T-helper 17 cell (primary cell): ENCODE data around the gene CSTF3. TPM values are rescaled to one million over a fixed set of nuclear protein-coding genes. Genes with fewer than 3 reads are reported as not detected.
"Not testable (repeated sequence)": the region's sequence is repeated elsewhere in the genome, so short reads cannot be mapped to it uniquely, and the experiment has no call there.

Experiments
- ATAC-seq: fragments of 150-1000 bp; cut with Tn5 transposase; 2 replicates; pipeline ENCODE4 v1.10.0; 2021; ENCODE audit warnings: mild to moderate bottlenecking, moderate library complexity
- DNase-seq, 3 donors: peaks; one replicate each; pipeline versions ENCODE4 v3.0.0 to v3.0.0-alpha.2; 2020 to 2021
- H3K9me3 ChIP-seq: one replicate; pipeline ENCODE4 v1.7.0; 2013; ENCODE audit warnings: low read length, mild to moderate bottlenecking; ENCODE audit not compliant: control insufficient read depth, poor library complexity, severe bottlenecking
- H3K27ac Mint-ChIP-seq: one replicate; pipeline ENCODE4 v1.8.0; 2022; ENCODE audit warnings: mild to moderate bottlenecking, moderate library complexity, mixed read lengths
- H3K27me3 Mint-ChIP-seq: one replicate; pipeline ENCODE4 v1.8.0; 2022; ENCODE audit warnings: mixed read lengths
- H3K36me3 Mint-ChIP-seq: one replicate; pipeline ENCODE4 v1.8.0; 2022; ENCODE audit warnings: low read depth, mixed read lengths
- H3K4me1 Mint-ChIP-seq: one replicate; pipeline ENCODE4 v1.8.0; 2022; ENCODE audit warnings: mild to moderate bottlenecking, mixed read lengths
- H3K4me3 Mint-ChIP-seq: one replicate; pipeline ENCODE4 v1.8.0; 2022; ENCODE audit warnings: mild to moderate bottlenecking, moderate library complexity, mixed read lengths
- total RNA-seq, 4 donors: library from RNA in 2 of 4; stranded (reverse) in 2 of 4; gene quantifications; one replicate each; pipeline ENCODE4 v1.2.3 and lab custom pipeline; 2022 to 2026

Gene CSTF3
- total RNA-seq, 2 donors from 2014 or later = 12.0 to 16.8 TPM

- Mint-ChIP-seq H3K27ac (peak overlapping the region; percentile 99), H3K4me1 (peaks cover 50% of the 10 kb centered on the region), H3K4me3 (peak overlapping the region; percentile 9), H3K27me3 (no peaks in the 10 kb centered on the region), H3K36me3 (peaks cover 7% of the 10 kb centered on the region)
- DNase-seq (no peak), ATAC-seq (no peak)
- no peaks in the 10 kb centered on the region for H3K9me3 ChIP-seq
Measured at GRCh38 chr11:33157103-33158027, 3.9 kb downstream of the CSTF3 start.

- Mint-ChIP-seq H3K27me3 (no peaks in the 10 kb centered on the region), H3K4me3 (no peak overlapping the region), H3K4me1 (peaks cover 18% of the 10 kb centered on the region), H3K27ac (peak overlapping the region; percentile 39), H3K36me3 (peaks cover 3% of the 10 kb centered on the region)
- H3K9me3 ChIP-seq = no peaks in the 10 kb centered on the region
- DNase-seq = no peak
- ATAC-seq = no peak
Measured at GRCh38 chr11:33151399-33151798, 9.9 kb downstream of the CSTF3 start.

GRCh38 chr11:33147559-33147958 lies 13.7 kb downstream of the CSTF3 start:
- Mint-ChIP-seq H3K4me3 (no peak overlapping the region), H3K27ac (no peak overlapping the region), H3K36me3 (no peaks in the 10 kb centered on the region), H3K27me3 (no peaks in the 10 kb centered on the region), H3K4me1 (peaks cover 12% of the 10 kb centered on the region)
- H3K9me3 ChIP-seq = no peaks in the 10 kb centered on the region
- ATAC-seq (no peak), DNase-seq (no peak)

- Mint-ChIP-seq H3K4me3 (no peak overlapping the region), H3K27me3 (no peaks in the 10 kb centered on the region), H3K27ac (no peak overlapping the region), H3K4me1 (peaks cover 2% of the 10 kb centered on the region), H3K36me3 (peaks cover 3% of the 10 kb centered on the region)
- no peak for DNase-seq
- peaks cover 3% of the 10 kb centered on the region for H3K9me3 ChIP-seq
- no peak for ATAC-seq
Measured at GRCh38 chr11:33135768-33136443, 25.4 kb downstream of the CSTF3 start.

- Mint-ChIP-seq H3K27ac (no peak overlapping the region), H3K36me3 (peaks cover 1% of the 10 kb centered on the region), H3K27me3 (no peaks in the 10 kb centered on the region), H3K4me1 (peaks cover under 1% of the 10 kb centered on the region), H3K4me3 (no peak overlapping the region)
- peaks cover 3% of the 10 kb centered on the region for H3K9me3 ChIP-seq
- ATAC-seq = no peak
- DNase-seq = no peak
Measured at GRCh38 chr11:33135216-33135615, 26.1 kb downstream of the CSTF3 start.

GRCh38 chr11:33134276-33134675 lies 27.0 kb downstream of the CSTF3 start:
- Mint-ChIP-seq H3K4me1 (no peaks in the 10 kb centered on the region), H3K4me3 (no peak overlapping the region), H3K36me3 (no peaks in the 10 kb centered on the region), H3K27ac (no peak overlapping the region), H3K27me3 (no peaks in the 10 kb centered on the region)
- no peak for ATAC-seq
- H3K9me3 ChIP-seq = peaks cover 3% of the 10 kb centered on the region
- DNase-seq = no peak

- DNase-seq = no peak
- Mint-ChIP-seq H3K4me1 (peaks cover 1% of the 10 kb centered on the region), H3K4me3 (no peak overlapping the region)
Measured at GRCh38 chr11:33133761-33134160, 27.5 kb downstream of the CSTF3 start.

GRCh38 chr11:33132510-33132909 lies 28.8 kb downstream of the CSTF3 start:
- no peaks in the 10 kb centered on the region for H3K27me3 Mint-ChIP-seq
- peaks cover 3% of the 10 kb centered on the region for H3K4me1 Mint-ChIP-seq
- H3K4me3 Mint-ChIP-seq = no peak overlapping the region
- no peak overlapping the region for H3K27ac Mint-ChIP-seq
- ATAC-seq (no peak), DNase-seq (no peak)
- peaks cover 3% of the 10 kb centered on the region for H3K9me3 ChIP-seq
- H3K36me3 Mint-ChIP-seq = peaks cover 2% of the 10 kb centered on the region

More at GRCh38 chr11:33133761-33134160, 27.5 kb downstream of the CSTF3 start:
- ATAC-seq = no peak
- H3K9me3 ChIP-seq = peaks cover 3% of the 10 kb centered on the region
- Mint-ChIP-seq H3K27ac (no peak overlapping the region), H3K36me3 (peaks cover under 1% of the 10 kb centered on the region), H3K27me3 (no peaks in the 10 kb centered on the region)

GRCh38 chr11:33128739-33129138 lies 32.5 kb downstream of the CSTF3 start:
- H3K27me3 Mint-ChIP-seq = no peaks in the 10 kb centered on the region
- H3K4me1 Mint-ChIP-seq = peaks cover 5% of the 10 kb centered on the region
- H3K4me3 Mint-ChIP-seq = no peak overlapping the region
- no peak for DNase-seq
- peaks cover 5% of the 10 kb centered on the region for H3K36me3 Mint-ChIP-seq
- no peak for ATAC-seq
- H3K27ac Mint-ChIP-seq = peak overlapping the region; percentile 67
- H3K9me3 ChIP-seq = no peaks in the 10 kb centered on the region

- H3K36me3 Mint-ChIP-seq = peaks cover 5% of the 10 kb centered on the region
- no peak for ATAC-seq
- peak overlapping the region; percentile 8 for H3K27ac Mint-ChIP-seq
Measured at GRCh38 chr11:33125611-33126010, 35.7 kb downstream of the CSTF3 start.

GRCh38 chr11:33125025-33125424 lies 36.3 kb downstream of the CSTF3 start:
- Mint-ChIP-seq H3K27me3 (no peaks in the 10 kb centered on the region), H3K4me1 (peaks cover 5% of the 10 kb centered on the region), H3K27ac (no peak overlapping the region), H3K36me3 (peaks cover 5% of the 10 kb centered on the region), H3K4me3 (no peak overlapping the region)
- ATAC-seq (no peak), DNase-seq (no peak)
- no peaks in the 10 kb centered on the region for H3K9me3 ChIP-seq

More at GRCh38 chr11:33125611-33126010, 35.7 kb downstream of the CSTF3 start:
- Mint-ChIP-seq H3K4me3 (no peak overlapping the region), H3K4me1 (peaks cover 5% of the 10 kb centered on the region), H3K27me3 (no peaks in the 10 kb centered on the region)
- H3K9me3 ChIP-seq = no peaks in the 10 kb centered on the region
- DNase-seq = no peak

GRCh38 chr11:33122696-33123095 lies 38.6 kb downstream of the CSTF3 start:
- H3K27ac Mint-ChIP-seq = not testable (repeated sequence)

GRCh38 chr11:33116535-33116934 lies 44.7 kb downstream of the CSTF3 start:
- DNase-seq (no peak), ATAC-seq (no peak)
- Mint-ChIP-seq H3K27ac (no peak overlapping the region), H3K36me3 (no peaks in the 10 kb centered on the region), H3K4me3 (no peak overlapping the region), H3K27me3 (no peaks in the 10 kb centered on the region), H3K4me1 (peaks cover 4% of the 10 kb centered on the region)
- H3K9me3 ChIP-seq = no peaks in the 10 kb centered on the region

More at GRCh38 chr11:33122696-33123095, 38.6 kb downstream of the CSTF3 start:
- not testable (repeated sequence) for H3K4me3 Mint-ChIP-seq, H3K4me1 Mint-ChIP-seq, ATAC-seq, H3K36me3 Mint-ChIP-seq, H3K9me3 ChIP-seq, DNase-seq, H3K27me3 Mint-ChIP-seq
